Astrocyte (in vitro differentiated cells and primary cell): Measurements from ENCODE around the gene ITGAX. TPM values are rescaled to one million over a fixed set of nuclear protein-coding genes. Genes with fewer than 3 reads are reported as not detected.

Experiments used
- DNase-seq: peaks from one replicate; pipeline ENCODE4 v3.0.0-alpha.2; 2010; ENCODE audit warnings: low read depth
- FAIRE-seq: peaks from 2 replicates; lab custom pipeline; 2011; peaks lifted over from hg19 to GRCh38; lab: Jason Lieb, UNC
- H2AFZ ChIP-seq: 2 replicates; pipeline ENCODE4 v1.6.0; 2012; ENCODE audit warnings: low read depth, low read length, inconsistent platforms
- H3K27ac ChIP-seq: 2 replicates; pipeline ENCODE4 v1.5.1; 2011; ENCODE audit warnings: low read depth, low read length, inconsistent platforms
- H3K27me3 ChIP-seq: 2 replicates; pipeline ENCODE4 v1.6.0; 2011; ENCODE audit warnings: low read length, inconsistent platforms; ENCODE audit not compliant: insufficient read depth
- H3K36me3 ChIP-seq: 2 replicates; pipeline ENCODE4 v1.5.1; 2011; ENCODE audit warnings: low read length, inconsistent platforms; ENCODE audit not compliant: insufficient read depth
- H3K4me1 ChIP-seq: 2 replicates; pipeline ENCODE4 v1.5.1; 2011; ENCODE audit warnings: low read length, inconsistent platforms; ENCODE audit not compliant: insufficient read depth
- H3K4me2 ChIP-seq: 2 replicates; pipeline ENCODE4 v1.6.0; 2012; ENCODE audit warnings: low read length, inconsistent platforms
- H3K4me3 ChIP-seq: 2 replicates; pipeline ENCODE4 v1.5.1; 2011; ENCODE audit warnings: low read depth, mild to moderate bottlenecking, low read length, inconsistent platforms; ENCODE audit not compliant: insufficient read depth
- H3K79me2 ChIP-seq: 2 replicates; pipeline ENCODE4 v1.6.0; 2012; ENCODE audit warnings: mild to moderate bottlenecking, low read length, inconsistent platforms; ENCODE audit not compliant: insufficient read depth
- H3K9ac ChIP-seq: 2 replicates; pipeline ENCODE4 v1.6.0; 2012; ENCODE audit warnings: mild to moderate bottlenecking, low read length, inconsistent platforms
- H3K9me3 ChIP-seq: 2 replicates; pipeline ENCODE4 v1.5.1; 2012; ENCODE audit warnings: low read depth, mild to moderate bottlenecking, low read length, inconsistent platforms; ENCODE audit not compliant: insufficient read depth
- H4K20me1 ChIP-seq: 2 replicates; pipeline ENCODE4 v1.6.0; 2012; ENCODE audit warnings: low read length, inconsistent platforms; ENCODE audit not compliant: insufficient read depth
- H3K27ac Mint-ChIP-seq: one replicate; pipeline ENCODE4 v1.8.0; 2021; ENCODE audit warnings: mild to moderate bottlenecking, mixed read lengths; ENCODE audit not compliant: unreplicated experiment
- H3K27me3 Mint-ChIP-seq: one replicate; pipeline ENCODE4 v1.8.0; 2021; ENCODE audit warnings: low read depth, mixed read lengths; ENCODE audit not compliant: unreplicated experiment
- H3K36me3 Mint-ChIP-seq: one replicate; pipeline ENCODE4 v1.8.0; 2021; ENCODE audit warnings: low read depth, mixed read lengths; ENCODE audit not compliant: unreplicated experiment
- H3K4me1 Mint-ChIP-seq: one replicate; pipeline ENCODE4 v1.8.0; 2021; ENCODE audit warnings: low read depth, mixed read lengths; ENCODE audit not compliant: unreplicated experiment
- H3K4me3 Mint-ChIP-seq: one replicate; pipeline ENCODE4 v1.8.0; 2021; ENCODE audit warnings: mild to moderate bottlenecking, moderate library complexity, mixed read lengths; ENCODE audit not compliant: unreplicated experiment
- H3K9me3 Mint-ChIP-seq: one replicate; pipeline ENCODE4 v1.8.0; 2021; ENCODE audit warnings: mild to moderate bottlenecking, mixed read lengths; ENCODE audit not compliant: unreplicated experiment
- CTCF ChIP-seq: IDR thresholded peaks from 2 replicates; pipeline ENCODE4 v1.5.1; 2011; ENCODE audit warnings: low read depth, mild to moderate bottlenecking, inconsistent platforms, low read length, moderate library complexity; ENCODE audit not compliant: insufficient read depth
- EZH2 ChIP-seq: IDR thresholded peaks from 2 replicates; pipeline ENCODE4 v1.6.1; 2012; ENCODE audit warnings: mild to moderate bottlenecking, low read length, inconsistent platforms; ENCODE audit not compliant: insufficient read depth
- total RNA-seq: library from RNA; stranded (reverse); gene quantifications from 2 replicates; pipeline ENCODE4 v1.2.1, GENCODE V29; 2021

ITGAX gene
- total RNA-seq, 1 donor from 2014 or later: 0.27 TPM

GRCh38 chr16:31329671-31330552 is 25.1 kb upstream of the ITGAX start:
- no peak overlapping the region for H3K9ac ChIP-seq
- no peak overlapping the region for H2AFZ ChIP-seq
- peaks cover 48% of the 10 kb centered on the region for H3K27me3 Mint-ChIP-seq
- no peaks in the 10 kb centered on the region for H3K79me2 ChIP-seq
- FAIRE-seq (no peak), DNase-seq (no peak)
- H3K36me3 ChIP-seq: no peaks in the 10 kb centered on the region
- H3K36me3 Mint-ChIP-seq: no peaks in the 10 kb centered on the region
- H3K27ac Mint-ChIP-seq: no peak overlapping the region
- peaks cover 11% of the 10 kb centered on the region for H3K27me3 ChIP-seq
- H3K4me3 ChIP-seq: no peak overlapping the region
- no peak overlapping the region for H3K4me3 Mint-ChIP-seq
- no peak overlapping the region for H3K4me2 ChIP-seq
- no peaks in the 10 kb centered on the region for H3K9me3 Mint-ChIP-seq
- TF ChIP-seq CTCF: no peak
- no peak for TF ChIP-seq EZH2
- H4K20me1 ChIP-seq: no peaks in the 10 kb centered on the region
- H3K4me1 Mint-ChIP-seq: no peaks in the 10 kb centered on the region
- H3K9me3 ChIP-seq: peaks cover 3% of the 10 kb centered on the region
- H3K27ac ChIP-seq: no peak overlapping the region
- H3K4me1 ChIP-seq: no peaks in the 10 kb centered on the region

- H3K36me3 ChIP-seq: no peaks in the 10 kb centered on the region
- H3K4me1 ChIP-seq: no peaks in the 10 kb centered on the region
- H3K27ac Mint-ChIP-seq: no peak overlapping the region
- no peaks in the 10 kb centered on the region for H3K79me2 ChIP-seq
- no peaks in the 10 kb centered on the region for H3K36me3 Mint-ChIP-seq
- H3K4me3 ChIP-seq: no peak overlapping the region
- TF ChIP-seq EZH2 (no peak), CTCF (no peak)
- H3K4me2 ChIP-seq: no peak overlapping the region
- DNase-seq: no peak
- FAIRE-seq: no peak
- H3K9ac ChIP-seq: no peak overlapping the region
- H3K27me3 ChIP-seq: peaks cover 11% of the 10 kb centered on the region
- H3K4me3 Mint-ChIP-seq: no peak overlapping the region
- H3K4me1 Mint-ChIP-seq: no peaks in the 10 kb centered on the region
- no peak overlapping the region for H2AFZ ChIP-seq
- no peaks in the 10 kb centered on the region for H4K20me1 ChIP-seq
- H3K9me3 ChIP-seq: peaks cover 3% of the 10 kb centered on the region
- no peak overlapping the region for H3K27ac ChIP-seq
- peaks cover 44% of the 10 kb centered on the region for H3K27me3 Mint-ChIP-seq
- no peaks in the 10 kb centered on the region for H3K9me3 Mint-ChIP-seq
Observed at GRCh38 chr16:31330553-31330890, 24.5 kb upstream of the ITGAX start.
